Loucy (cell line): ENCODE measurements around the gene CTAGE4.
"Not testable (repeated sequence)": the region's sequence is repeated elsewhere in the genome, so short reads cannot be mapped to it uniquely, and the experiment has no call there.

Experiments
- H2AFZ ChIP-seq: fragments of 200-600 bp; sonication (generic); 2 replicates; pipeline ENCODE4 v1.6.0; 2016; ENCODE audit warnings: antibody characterized with exemption, mild to moderate bottlenecking, low read length, moderate library complexity
- H3F3A ChIP-seq: fragments of 200-600 bp; 2 replicates; pipeline ENCODE4 v1.6.0; 2016; ENCODE audit warnings: antibody characterized with exemption, low read depth, mild to moderate bottlenecking
- H3K27me3 ChIP-seq: fragments of 200-600 bp; sonication (generic); 2 replicates; pipeline ENCODE4 v1.6.1; 2014; ENCODE audit warnings: low read length, mild to moderate bottlenecking; ENCODE audit not compliant: insufficient read depth, poor library complexity, severe bottlenecking
- H3K36me3 ChIP-seq: fragments of 200-600 bp; sonication (generic); 2 replicates; pipeline ENCODE4 v1.6.1; 2016; ENCODE audit warnings: low read length; ENCODE audit not compliant: insufficient read depth
- H3K4me1 ChIP-seq: fragments of 200-600 bp; sonication (generic); 2 replicates; pipeline ENCODE4 v1.5.1; 2014; ENCODE audit warnings: low read length, mild to moderate bottlenecking; ENCODE audit not compliant: insufficient read depth, poor library complexity, severe bottlenecking
- H3K4me2 ChIP-seq: fragments of 200-600 bp; sonication (generic); 2 replicates; pipeline ENCODE4 v1.6.0; 2014; ENCODE audit warnings: antibody characterized with exemption, low read length, low read depth, mild to moderate bottlenecking; ENCODE audit not compliant: poor library complexity, severe bottlenecking
- H3K4me3 ChIP-seq: fragments of 200-600 bp; sonication (generic); 2 replicates; pipeline ENCODE4 v1.5.1; 2014; ENCODE audit warnings: low read length, mild to moderate bottlenecking, mixed read lengths; ENCODE audit not compliant: poor library complexity, severe bottlenecking
- H3K79me2 ChIP-seq: fragments of 200-600 bp; sonication (generic); 2 replicates; pipeline ENCODE4 v1.6.1; 2014; ENCODE audit warnings: low read length; ENCODE audit not compliant: insufficient read depth
- H3K9ac ChIP-seq: fragments of 200-600 bp; sonication (generic); 2 replicates; pipeline ENCODE4 v1.6.0; 2014; ENCODE audit warnings: mild to moderate bottlenecking, low read depth, low read length, moderate library complexity; ENCODE audit not compliant: poor library complexity, severe bottlenecking
- H3K9me2 ChIP-seq: fragments of 200-600 bp; sonication (generic); replicated peaks from 2 replicates; pipeline ENCODE4 v1.6.1; 2016; ENCODE audit warnings: low read depth, low read length, mixed read lengths
- H3K9me3 ChIP-seq: fragments of 200-600 bp; sonication (generic); 2 replicates; pipeline ENCODE4 v1.6.1; 2014; ENCODE audit warnings: mild to moderate bottlenecking, antibody characterized with exemption, low read length, low read depth; ENCODE audit not compliant: insufficient read depth
- H4K20me1 ChIP-seq: fragments of 200-600 bp; sonication (generic); 2 replicates; pipeline ENCODE4 v1.6.0; 2014; ENCODE audit warnings: antibody characterized with exemption, low read length, mild to moderate bottlenecking; ENCODE audit not compliant: insufficient read depth, poor library complexity, severe bottlenecking

Gene CTAGE4

GRCh38 chr7:144219149-144219548, 35.9 kb downstream of the CTAGE4 start:
- not testable (repeated sequence) for H3K9me2 ChIP-seq, H2AFZ ChIP-seq, H3K9me3 ChIP-seq, H3K36me3 ChIP-seq, H3F3A ChIP-seq, H3K4me1 ChIP-seq, H3K27me3 ChIP-seq, H4K20me1 ChIP-seq, H3K4me3 ChIP-seq, H3K9ac ChIP-seq, H3K79me2 ChIP-seq, H3K4me2 ChIP-seq

GRCh38 chr7:144220531-144220930, 37.3 kb downstream of the CTAGE4 start:
- not testable (repeated sequence) for H3K9me3 ChIP-seq, H3F3A ChIP-seq, H2AFZ ChIP-seq, H3K79me2 ChIP-seq, H3K27me3 ChIP-seq, H3K9ac ChIP-seq, H3K36me3 ChIP-seq, H3K4me3 ChIP-seq, H3K4me2 ChIP-seq, H4K20me1 ChIP-seq, H3K9me2 ChIP-seq, H3K4me1 ChIP-seq

- H3K9me2 ChIP-seq, H3F3A ChIP-seq, H3K36me3 ChIP-seq, H3K4me2 ChIP-seq, H3K9me3 ChIP-seq, H3K79me2 ChIP-seq, H3K4me1 ChIP-seq, H3K9ac ChIP-seq, H2AFZ ChIP-seq, H3K4me3 ChIP-seq, H4K20me1 ChIP-seq, H3K27me3 ChIP-seq: not testable (repeated sequence)
Measured at GRCh38 chr7:144223675-144224074, 40.4 kb downstream of the CTAGE4 start.

- not testable (repeated sequence) for H3K4me1 ChIP-seq, H3K9me2 ChIP-seq, H3K9ac ChIP-seq, H3K4me2 ChIP-seq, H3F3A ChIP-seq, H3K4me3 ChIP-seq, H3K79me2 ChIP-seq, H3K9me3 ChIP-seq, H4K20me1 ChIP-seq, H3K27me3 ChIP-seq, H2AFZ ChIP-seq, H3K36me3 ChIP-seq
Measured at GRCh38 chr7:144226866-144227265, 43.6 kb downstream of the CTAGE4 start.

- not testable (repeated sequence) for H3F3A ChIP-seq, H3K9me3 ChIP-seq, H3K36me3 ChIP-seq, H3K9me2 ChIP-seq, H4K20me1 ChIP-seq, H3K4me3 ChIP-seq, H3K79me2 ChIP-seq, H3K27me3 ChIP-seq, H2AFZ ChIP-seq, H3K4me2 ChIP-seq, H3K9ac ChIP-seq, H3K4me1 ChIP-seq
Measured at GRCh38 chr7:144228810-144229209, 45.5 kb downstream of the CTAGE4 start.

- H3K4me3 ChIP-seq, H3K4me1 ChIP-seq, H3K27me3 ChIP-seq, H3F3A ChIP-seq, H3K4me2 ChIP-seq, H3K9me3 ChIP-seq, H3K9me2 ChIP-seq, H3K9ac ChIP-seq, H4K20me1 ChIP-seq, H2AFZ ChIP-seq, H3K36me3 ChIP-seq, H3K79me2 ChIP-seq: not testable (repeated sequence)
Measured at GRCh38 chr7:144231027-144231426, 47.8 kb downstream of the CTAGE4 start.

GRCh38 chr7:144233039-144233438, 49.8 kb downstream of the CTAGE4 start:
- not testable (repeated sequence) for H3K4me3 ChIP-seq, H2AFZ ChIP-seq, H3K27me3 ChIP-seq, H3K4me1 ChIP-seq, H3K36me3 ChIP-seq, H3K9me2 ChIP-seq, H4K20me1 ChIP-seq, H3K4me2 ChIP-seq, H3K79me2 ChIP-seq, H3K9me3 ChIP-seq, H3F3A ChIP-seq, H3K9ac ChIP-seq
